ENCODE data around the gene SLC4A4.

DNA sequence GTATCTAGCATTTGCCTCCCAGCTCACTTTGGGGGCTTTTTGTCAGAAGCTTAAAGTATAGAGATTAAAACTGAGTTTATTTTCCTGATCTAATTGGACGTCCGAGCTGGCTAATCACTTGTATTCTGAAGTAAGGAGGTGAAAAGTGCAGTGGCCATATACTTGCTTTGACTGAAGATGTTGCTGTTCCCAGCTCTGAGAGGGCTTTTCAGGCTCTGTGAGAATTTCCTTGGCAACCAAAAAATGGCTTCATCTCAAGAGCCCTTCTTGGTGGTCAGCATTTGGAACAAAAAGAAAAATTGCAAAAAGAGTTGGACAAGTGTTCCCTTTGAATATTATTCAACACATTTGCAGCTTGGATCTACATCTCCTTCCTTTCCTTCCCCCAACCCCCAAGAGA, 67.0 kb downstream of the SLC4A4 start:
- no peak for TF ChIP-seq CTCF (IDR thresholded peaks at IDR 0.05; ENCODE audit: poor library complexity)
- TF ChIP-seq EZH2 (IDR thresholded peaks at IDR 0.05; ENCODE audit: borderline replicate concordance): no peak
- no peak for TF ChIP-seq EZH2phosphoT487 (IDR thresholded peaks at IDR 0.05; ENCODE audit: low read depth, severe bottlenecking, unreplicated experiment)
